Memory B cell (primary cell): ENCODE measurements around the gene ELAVL2.

Experiments
- ATAC-seq: fragments of 150-1000 bp; cut with Tn5 transposase; 2 replicates; pipeline ENCODE4 v1.10.0; 2021; ENCODE audit warnings: low read depth, mild to moderate bottlenecking, moderate library complexity
- DNase-seq, 2 donors: peaks; one replicate each; pipeline ENCODE4 v3.0.0; 2022; ENCODE audit warnings: low spot score in 2 of 2
- H3K27ac Mint-ChIP-seq: one replicate; pipeline ENCODE4 v1.8.0; 2022; ENCODE audit warnings: mild to moderate bottlenecking, moderate library complexity, mixed read lengths
- H3K27me3 Mint-ChIP-seq: one replicate; pipeline ENCODE4 v1.8.0; 2022; ENCODE audit warnings: mixed read lengths
- H3K36me3 Mint-ChIP-seq: one replicate; pipeline ENCODE4 v1.8.0; 2022; ENCODE audit warnings: mild to moderate bottlenecking, mixed read lengths
- H3K4me1 Mint-ChIP-seq: one replicate; pipeline ENCODE4 v1.8.0; 2022; ENCODE audit warnings: mixed read lengths
- H3K4me3 Mint-ChIP-seq: one replicate; pipeline ENCODE4 v1.8.0; 2022; ENCODE audit warnings: mild to moderate bottlenecking, moderate library complexity, mixed read lengths
- H3K9me3 Mint-ChIP-seq: one replicate; pipeline ENCODE4 v1.8.0; 2022; ENCODE audit warnings: mixed read lengths

The ELAVL2 gene

GRCh38 chr9:23825700-23826099 lies 340 bp downstream of the ELAVL2 start:
- peaks cover 2% of the 10 kb centered on the region for H3K9me3 Mint-ChIP-seq
- peaks cover 7% of the 10 kb centered on the region for H3K27me3 Mint-ChIP-seq
- DNase-seq = no peak
- no peak for ATAC-seq
- no peaks in the 10 kb centered on the region for H3K4me1 Mint-ChIP-seq
- H3K36me3 Mint-ChIP-seq = no peaks in the 10 kb centered on the region
- H3K4me3 Mint-ChIP-seq = no peak overlapping the region
- no peak overlapping the region for H3K27ac Mint-ChIP-seq

- Mint-ChIP-seq H3K27ac (no peak overlapping the region), H3K4me3 (no peak overlapping the region), H3K27me3 (peaks cover 3% of the 10 kb centered on the region), H3K9me3 (peaks cover 2% of the 10 kb centered on the region), H3K36me3 (no peaks in the 10 kb centered on the region), H3K4me1 (no peaks in the 10 kb centered on the region)
- DNase-seq (no peak), ATAC-seq (no peak)
These were observed 1.0 kb downstream of the ELAVL2 start for GRCh38 chr9:23824830-23825591.

- Mint-ChIP-seq H3K9me3 (peaks cover 3% of the 10 kb centered on the region), H3K27ac (no peak overlapping the region), H3K4me3 (no peak overlapping the region), H3K4me1 (no peaks in the 10 kb centered on the region), H3K36me3 (no peaks in the 10 kb centered on the region), H3K27me3 (peaks cover 3% of the 10 kb centered on the region)
- ATAC-seq (no peak), DNase-seq (no peak)
These were observed 1.8 kb downstream of the ELAVL2 start for GRCh38 chr9:23823986-23824829.

GRCh38 chr9:23823269-23823668 lies 2.8 kb downstream of the ELAVL2 start:
- H3K27ac Mint-ChIP-seq = no peak overlapping the region
- peaks cover 2% of the 10 kb centered on the region for H3K27me3 Mint-ChIP-seq
- no peaks in the 10 kb centered on the region for H3K36me3 Mint-ChIP-seq
- ATAC-seq (no peak), DNase-seq (no peak)
- H3K4me1 Mint-ChIP-seq = no peaks in the 10 kb centered on the region
- H3K4me3 Mint-ChIP-seq = no peak overlapping the region
- peaks cover 1% of the 10 kb centered on the region for H3K9me3 Mint-ChIP-seq

- H3K27ac Mint-ChIP-seq = no peak overlapping the region
- no peak for ATAC-seq
- peaks cover 1% of the 10 kb centered on the region for H3K9me3 Mint-ChIP-seq
- H3K27me3 Mint-ChIP-seq = peaks cover 2% of the 10 kb centered on the region
- no peaks in the 10 kb centered on the region for H3K4me1 Mint-ChIP-seq
- no peak for DNase-seq
- H3K36me3 Mint-ChIP-seq = no peaks in the 10 kb centered on the region
- no peak overlapping the region for H3K4me3 Mint-ChIP-seq
These were observed 3.5 kb downstream of the ELAVL2 start for GRCh38 chr9:23822261-23823169.

- Mint-ChIP-seq H3K36me3 (no peaks in the 10 kb centered on the region), H3K4me3 (no peak overlapping the region), H3K27ac (no peak overlapping the region), H3K27me3 (peaks cover 2% of the 10 kb centered on the region), H3K9me3 (peaks cover 1% of the 10 kb centered on the region), H3K4me1 (no peaks in the 10 kb centered on the region)
- DNase-seq (no peak), ATAC-seq (no peak)
These were observed 4.5 kb downstream of the ELAVL2 start for GRCh38 chr9:23821375-23822181.

GRCh38 chr9:23820451-23821374 lies 5.3 kb downstream of the ELAVL2 start:
- Mint-ChIP-seq H3K9me3 (peaks cover 1% of the 10 kb centered on the region), H3K36me3 (no peaks in the 10 kb centered on the region), H3K4me1 (no peaks in the 10 kb centered on the region), H3K27me3 (peaks cover 2% of the 10 kb centered on the region), H3K4me3 (no peak overlapping the region), H3K27ac (no peak overlapping the region)
- no peak for DNase-seq
- no peak for ATAC-seq

- H3K4me1 Mint-ChIP-seq = no peaks in the 10 kb centered on the region
- H3K27ac Mint-ChIP-seq = no peak overlapping the region
- no peaks in the 10 kb centered on the region for H3K36me3 Mint-ChIP-seq
- DNase-seq = no peak
- ATAC-seq = no peak
- peaks cover 1% of the 10 kb centered on the region for H3K9me3 Mint-ChIP-seq
- no peak overlapping the region for H3K4me3 Mint-ChIP-seq
- H3K27me3 Mint-ChIP-seq = peaks cover 2% of the 10 kb centered on the region
These were observed 6.6 kb downstream of the ELAVL2 start for GRCh38 chr9:23819403-23819802.

GRCh38 chr9:23814243-23814642 lies 11.8 kb downstream of the ELAVL2 start:
- H3K9me3 Mint-ChIP-seq = no peaks in the 10 kb centered on the region
- no peak for DNase-seq

GRCh38 chr9:23812673-23813072 lies 13.4 kb downstream of the ELAVL2 start:
- no peak for ATAC-seq
- H3K27me3 Mint-ChIP-seq = no peaks in the 10 kb centered on the region
- no peak for DNase-seq
- no peak overlapping the region for H3K4me3 Mint-ChIP-seq
- no peaks in the 10 kb centered on the region for H3K9me3 Mint-ChIP-seq
- H3K36me3 Mint-ChIP-seq = no peaks in the 10 kb centered on the region
- no peaks in the 10 kb centered on the region for H3K4me1 Mint-ChIP-seq
- H3K27ac Mint-ChIP-seq = no peak overlapping the region

More at GRCh38 chr9:23814243-23814642, 11.8 kb downstream of the ELAVL2 start:
- Mint-ChIP-seq H3K27ac (no peak overlapping the region), H3K27me3 (no peaks in the 10 kb centered on the region), H3K4me1 (no peaks in the 10 kb centered on the region), H3K36me3 (no peaks in the 10 kb centered on the region), H3K4me3 (no peak overlapping the region)
- ATAC-seq = no peak

- H3K27me3 Mint-ChIP-seq = no peaks in the 10 kb centered on the region
- no peak for DNase-seq
- H3K36me3 Mint-ChIP-seq = no peaks in the 10 kb centered on the region
- ATAC-seq = no peak
- no peak overlapping the region for H3K4me3 Mint-ChIP-seq
- H3K27ac Mint-ChIP-seq = no peak overlapping the region
- H3K4me1 Mint-ChIP-seq = no peaks in the 10 kb centered on the region
- H3K9me3 Mint-ChIP-seq = no peaks in the 10 kb centered on the region
These were observed 14.4 kb downstream of the ELAVL2 start for GRCh38 chr9:23811633-23812032.

GRCh38 chr9:23803216-23803615 lies 22.8 kb downstream of the ELAVL2 start:
- DNase-seq (no peak), ATAC-seq (no peak)
- H3K9me3 Mint-ChIP-seq = peaks cover 2% of the 10 kb centered on the region
- no peak overlapping the region for H3K4me3 Mint-ChIP-seq
- no peak overlapping the region for H3K27ac Mint-ChIP-seq
- no peaks in the 10 kb centered on the region for H3K36me3 Mint-ChIP-seq
- no peaks in the 10 kb centered on the region for H3K27me3 Mint-ChIP-seq
- H3K4me1 Mint-ChIP-seq = no peaks in the 10 kb centered on the region
